Pancreas (tissue), 10 donors: ENCODE results near the gene EVPL. TPM values are rescaled to one million over a fixed set of nuclear protein-coding genes. Genes with fewer than 3 reads are reported as not detected.
A peak's percentile ranks its signal among the peaks of the same experiment; 100 is the strongest.

Source experiments
- ATAC-seq, 4 donors: fragments of 200-7000 bp; cut with Tn5 transposase; one replicate each; pipeline versions ENCODE4 v1.8.0 to v1.9.1; 2020; ENCODE audit warnings: mild to moderate bottlenecking in 4 of 4, moderate library complexity in 4 of 4
- DNase-seq, 6 donors: peaks; one replicate each; pipeline ENCODE4 v3.0.0-alpha.2; 2020
- FAIRE-seq: peaks from 2 replicates; lab custom pipeline; 2012; peaks lifted over from hg19 to GRCh38; lab: Jason Lieb, UNC
- H3K27ac ChIP-seq, 4 donors: fragments of 200-600 bp; sonication (generic); 1 replicate in 3 of 4; 2 replicates in 1 of 4; pipeline versions ENCODE4 v1.5.0 to v1.8.0; 2020
- H3K27me3 ChIP-seq, 4 donors: fragments of 200-600 bp; one replicate each; pipeline ENCODE4 v1.8.0; 2021
- H3K36me3 ChIP-seq, 3 donors: fragments of 200-600 bp; sonication (generic) in 1 of 3; one replicate each; pipeline versions ENCODE4 v1.5.0 to v1.8.0; 2020 to 2021
- H3K4me1 ChIP-seq, 3 donors: fragments of 200-600 bp; one replicate each; pipeline ENCODE4 v1.8.0; 2021
- H3K4me3 ChIP-seq, 4 donors: fragments of 200-600 bp; sonication (generic) in 2 of 4; one replicate each; pipeline versions ENCODE4 v1.5.0 to v1.8.0; 2020 to 2021
- H3K9me3 ChIP-seq, 4 donors: fragments of 200-600 bp; one replicate each; pipeline ENCODE4 v1.8.0; 2021
- WGBS, 2 donors: extraction: QIAGEN DNeasy Blood & Tissue Kit; methylation state at CpG; one replicate each; pipeline ENCODE4 v1.1.7; 2013; 5-methylcytosine and 5-hydroxymethylcytosine counted together
- intact Hi-C, 3 donors: fragments of 100-400 bp; cut with DNase I; formaldehyde crosslinking; loops; one replicate each; pipeline versions ENCODE4 v1.11.1 to v1.14.2; 2022
- polyA plus RNA-seq, 2 donors: library from polyadenylated mRNA; stranded (reverse); fragments of 200-250 nt; gene quantifications; one replicate each; pipeline ENCODE4 v1.2.3, GENCODE V29; 2013
- total RNA-seq, 6 donors: library from RNA; stranded (reverse); fragmentation: NEBNext Ultra II Directional in 4 of 6; extraction: Animal tissue kit (Norgen Biotek cat#: 25700) in 4 of 6; gene quantifications; one replicate each; pipeline versions ENCODE4 v1.2.1 to v1.2.4, GENCODE V29; 2021 to 2023
- TF ChIP-seq, protein P1 (sequence below), 4 donors: fragments of 200-600 bp; sonication (generic) in 3 of 4; IDR thresholded peaks; one replicate each; pipeline versions ENCODE4 v1.5.0 to v1.8.0; 2021; ENCODE audit warnings: antibody characterized with exemption in 4 of 4
- donor health status: healthy with polysubstance abuse.
- donor health status: DM: no; HTN: no; CAD: no; lungs with moderate emphysema.
- donor health status: DM: no; HTN: no; CAD: no.
- donor health status: control.
- donor health status: control.
- donor health status: Bipolar disorder and iron deficiency.
- donor health status: DM: yes; HTN: yes; CAD: no.
- donor health status: DM: no; HTN: no; CAD: no.
- donor health status: DM: no; HTN: no; CAD: no.
- donor health status: DM: yes; HTN: yes; CAD: no.

EVPL gene
- total and polyA plus RNA-seq, 8 donors: 1.3 to 14.6 (median 3.3) TPM

DNA sequence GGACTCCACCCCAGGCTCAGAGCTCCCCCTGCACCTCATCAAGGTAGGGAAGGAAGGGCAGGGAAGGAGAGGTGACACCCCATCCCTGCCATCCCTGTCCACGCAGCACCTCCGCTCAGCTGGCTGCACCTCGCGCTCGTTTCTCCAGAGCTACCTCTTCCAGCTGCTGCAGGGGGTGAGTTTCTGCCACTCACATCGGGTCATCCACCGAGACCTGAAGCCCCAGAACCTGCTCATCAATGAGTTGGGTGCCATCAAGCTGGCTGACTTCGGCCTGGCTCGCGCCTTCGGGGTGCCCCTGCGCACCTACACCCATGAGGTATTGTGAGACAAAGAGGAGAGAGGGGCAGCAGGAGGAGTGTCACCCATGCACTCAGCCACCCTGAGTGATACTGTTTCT is 25.0 kb downstream of the EVPL start:
- intact Hi-C loops: no loop called here
- H3K4me1 ChIP-seq: peaks cover 8 to 20% (median 14%) of the 10 kb centered on the region in 3 donors

DNA sequence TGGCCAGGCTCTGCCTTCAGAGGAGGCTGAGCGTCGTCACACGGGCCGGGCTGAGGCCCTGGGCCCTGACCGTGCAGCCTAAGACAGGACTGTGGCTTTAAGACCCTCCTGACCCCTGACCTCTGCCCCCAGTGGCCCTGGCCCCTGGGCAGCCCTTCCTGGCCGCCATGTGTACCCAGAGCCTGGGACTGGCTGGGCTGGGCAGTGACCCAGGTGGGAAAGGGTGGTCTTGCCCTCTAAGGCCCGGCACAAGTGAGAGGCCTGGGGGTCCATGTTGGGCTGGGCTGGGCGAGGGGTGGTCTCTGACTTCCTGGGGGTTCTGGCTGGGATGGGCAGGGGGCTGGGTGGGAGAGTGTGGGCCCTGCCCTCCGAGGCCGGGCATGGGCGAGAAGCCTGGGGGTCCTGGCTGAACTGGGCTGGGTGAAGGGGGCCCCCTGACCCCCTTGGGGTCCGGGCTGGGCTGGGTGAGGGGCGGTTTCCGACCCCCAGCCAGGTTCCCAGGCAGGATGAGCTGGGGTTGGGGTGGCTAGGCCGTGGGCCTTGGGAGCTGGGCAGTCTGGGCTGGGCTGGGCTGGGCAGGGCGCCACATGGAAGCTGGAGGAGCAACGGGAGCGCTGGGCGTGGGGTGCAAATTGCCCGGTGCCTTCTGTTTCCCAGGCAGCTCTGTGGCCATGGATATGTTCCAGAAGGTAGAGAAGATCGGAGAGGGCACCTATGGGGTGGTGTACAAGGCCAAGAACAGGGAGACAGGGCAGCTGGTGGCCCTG is 26.2 kb downstream of the EVPL start, which contains the start of gene CDK3:
TSS of gene CDK3 (plus strand) at position 101 of the 767 bp plus-strand sequence. CDS start at position 672, 571 bp downstream.
- no peak within 1 kb of the TSS for H3K4me3 ChIP-seq
- peaks cover 8 to 20% (median 14%) of the 10 kb centered on the region in 3 donors for H3K4me1 ChIP-seq
- TF ChIP-seq, protein P1, sequence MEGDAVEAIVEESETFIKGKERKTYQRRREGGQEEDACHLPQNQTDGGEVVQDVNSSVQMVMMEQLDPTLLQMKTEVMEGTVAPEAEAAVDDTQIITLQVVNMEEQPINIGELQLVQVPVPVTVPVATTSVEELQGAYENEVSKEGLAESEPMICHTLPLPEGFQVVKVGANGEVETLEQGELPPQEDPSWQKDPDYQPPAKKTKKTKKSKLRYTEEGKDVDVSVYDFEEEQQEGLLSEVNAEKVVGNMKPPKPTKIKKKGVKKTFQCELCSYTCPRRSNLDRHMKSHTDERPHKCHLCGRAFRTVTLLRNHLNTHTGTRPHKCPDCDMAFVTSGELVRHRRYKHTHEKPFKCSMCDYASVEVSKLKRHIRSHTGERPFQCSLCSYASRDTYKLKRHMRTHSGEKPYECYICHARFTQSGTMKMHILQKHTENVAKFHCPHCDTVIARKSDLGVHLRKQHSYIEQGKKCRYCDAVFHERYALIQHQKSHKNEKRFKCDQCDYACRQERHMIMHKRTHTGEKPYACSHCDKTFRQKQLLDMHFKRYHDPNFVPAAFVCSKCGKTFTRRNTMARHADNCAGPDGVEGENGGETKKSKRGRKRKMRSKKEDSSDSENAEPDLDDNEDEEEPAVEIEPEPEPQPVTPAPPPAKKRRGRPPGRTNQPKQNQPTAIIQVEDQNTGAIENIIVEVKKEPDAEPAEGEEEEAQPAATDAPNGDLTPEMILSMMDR (IDR thresholded peaks at IDR 0.05): peak in 1 of 4 donors; percentile 7
- no peaks in the 10 kb centered on the region for H3K36me3 ChIP-seq
- ATAC-seq (peak; percentile 1 to 39 (median 30)), DNase-seq (peak in 4 of 6 donors; percentile 42 to 80 (median 72)), FAIRE-seq (no peak)
- no peaks in the 10 kb centered on the region for H3K9me3 ChIP-seq
- intact Hi-C loops: no loop called here
- WGBS, 2 donors: 68 to 69% methylated on average over 20 to 21 of the region's 21 CpGs
- H3K27me3 ChIP-seq: no peaks in the 10 kb centered on the region
- H3K27ac ChIP-seq: peak within 1 kb of the TSS in 3 of 4 donors; percentile 2 to 60 (median 25)

More for the DNA sequence above, 25.0 kb downstream of the EVPL start:
- DNase-seq (peak in 1 of 6 donors; percentile 57), ATAC-seq (no peak), FAIRE-seq (no peak)
- Histone ChIP-seq H3K9me3 (no peaks in the 10 kb centered on the region), H3K36me3 (no peaks in the 10 kb centered on the region), H3K27me3 (no peaks in the 10 kb centered on the region), H3K4me3 (no peak overlapping the region), H3K27ac (peak overlapping the region in 2 of 4 donors; percentile 17 to 60)
- WGBS, 2 donors: 95 to 96% methylated on average over 12 of the region's 12 CpGs
- TF ChIP-seq, protein P1 (IDR thresholded peaks at IDR 0.05): no peak

DNA sequence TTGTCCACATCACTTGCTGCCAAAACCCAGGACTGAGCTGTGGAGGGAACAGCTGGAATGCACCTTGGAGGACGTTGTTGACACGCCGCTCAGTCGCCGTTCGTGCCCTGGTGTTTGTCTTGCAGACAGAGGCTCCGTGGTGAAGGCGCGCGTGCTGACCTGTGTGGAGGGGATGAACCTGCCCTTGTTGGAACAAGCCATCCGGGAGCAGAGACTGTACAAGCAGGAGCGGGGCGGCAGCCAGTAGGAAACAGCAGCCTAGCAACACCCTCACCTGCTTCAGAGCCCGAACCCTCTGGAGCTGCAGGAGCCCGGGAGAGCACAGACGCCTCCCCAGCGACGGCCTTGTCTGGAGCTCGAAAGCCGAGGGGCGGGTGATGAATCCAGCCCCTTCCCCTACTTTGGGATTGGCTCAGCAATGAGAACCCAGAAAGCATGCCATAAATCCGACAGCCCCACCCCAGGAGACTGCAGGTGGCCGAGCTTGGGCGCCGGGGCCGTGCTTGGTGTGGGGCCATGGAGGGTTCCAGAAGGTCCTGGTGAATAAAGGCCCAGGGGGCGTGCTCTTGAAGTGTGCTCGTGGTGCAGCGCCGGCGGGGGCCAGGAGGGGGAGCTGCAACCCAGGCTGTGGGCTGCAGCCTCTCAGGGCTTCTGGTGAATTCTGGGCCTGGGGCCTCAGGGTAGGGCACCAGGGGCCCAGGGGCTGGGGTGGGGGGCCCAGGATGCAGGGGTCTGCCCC is 26.9 kb downstream of the EVPL start:
- intact Hi-C loops: no loop called here
- peak in 5 of 6 donors; percentile 43 to 86 (median 77) for DNase-seq

DNA sequence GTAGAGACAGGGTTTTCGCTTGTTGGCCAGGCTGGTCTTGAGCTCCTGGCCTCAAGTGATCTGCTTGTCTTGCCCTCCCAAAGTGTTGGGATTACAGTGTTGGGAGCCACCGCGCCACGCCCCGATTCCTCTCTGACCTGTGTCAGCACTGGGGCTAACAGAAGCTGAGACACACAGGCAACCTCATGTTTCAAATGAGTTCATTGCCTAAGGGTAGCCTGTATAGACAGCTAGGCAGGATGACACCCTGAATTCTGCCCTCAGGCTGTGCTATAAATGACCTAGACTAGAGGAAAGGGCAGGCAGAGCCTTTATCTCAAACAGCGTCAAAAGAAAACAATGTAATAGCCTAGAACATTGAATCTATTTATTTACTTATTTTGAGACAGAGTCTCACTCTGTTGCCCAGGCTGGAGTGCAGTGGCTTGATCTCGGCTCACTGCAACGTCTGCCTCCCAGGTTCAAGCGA is 28.7 kb downstream of the EVPL start:
- Histone ChIP-seq H3K9me3 (no peaks in the 10 kb centered on the region), H3K4me3 (no peak overlapping the region), H3K27me3 (no peaks in the 10 kb centered on the region), H3K4me1 (peaks cover 8 to 11% (median 8%) of the 10 kb centered on the region in 3 donors), H3K36me3 (peaks cover 0 to 3% (median 0%) of the 10 kb centered on the region in 3 donors), H3K27ac (no peak overlapping the region)
- FAIRE-seq (no peak), ATAC-seq (no peak), DNase-seq (no peak)
- TF ChIP-seq, protein P1 (IDR thresholded peaks at IDR 0.05): no peak
- intact Hi-C loops: loop anchor here in 1 of 3 donors (10.0 kb wide), 1 partner anchor 84 kb away; no protein-coding TSS in a partner anchor
- 88% methylated on average over 9 of the region's 9 CpGs for WGBS, 2 donors

More for the DNA sequence above, 26.9 kb downstream of the EVPL start:
- Histone ChIP-seq H3K4me3 (no peak overlapping the region), H3K27me3 (no peaks in the 10 kb centered on the region), H3K36me3 (no peaks in the 10 kb centered on the region), H3K9me3 (no peaks in the 10 kb centered on the region), H3K4me1 (peaks cover 8 to 20% (median 14%) of the 10 kb centered on the region in 3 donors), H3K27ac (peak overlapping the region in 2 of 4 donors; percentile 2 to 60)
- TF ChIP-seq, protein P1 (IDR thresholded peaks at IDR 0.05): peak; percentile 51 to 67 (median 56)
- WGBS, 2 donors: 61 to 62% methylated on average over 31 of the region's 31 CpGs
- FAIRE-seq (no peak), ATAC-seq (peak; percentile 47 to 65 (median 62))
